Upper lobe of left lung (tissue), 4 donors: ENCODE measurements around the gene DENND1A.

Source experiments
- CTCF ChIP-seq, 6 experiments: fragments of 450-650 bp in 4 of 6; fragments of 200-600 bp in 2 of 6; sonication (generic) in 2 of 6; IDR thresholded peaks; one replicate each; pipeline ENCODE4 v1.5.1; 2016 to 2019; ENCODE audit warnings: antibody characterized with exemption in 6 of 6
- EP300 ChIP-seq, 4 donors: sonication (generic); formaldehyde crosslinking; IDR thresholded peaks; one replicate each; pipeline ENCODE4 v1.5.1; 2017; ENCODE audit warnings: antibody characterized with exemption in 4 of 4, control low read depth in 2 of 4
- POLR2A ChIP-seq, 4 donors: fragments of 450-650 bp; IDR thresholded peaks; one replicate each; pipeline ENCODE4 v1.5.1; 2016 to 2017; ENCODE audit warnings: antibody characterized with exemption in 4 of 4, mild to moderate bottlenecking in 2 of 4
- POLR2AphosphoS5 ChIP-seq, 2 donors: sonication (generic); formaldehyde crosslinking; IDR thresholded peaks; one replicate each; pipeline ENCODE4 v1.5.1; 2017; ENCODE audit warnings: antibody characterized with exemption in 2 of 2

- no peak for TF ChIP-seq CTCF (IDR thresholded peaks at IDR 0.05)
- TF ChIP-seq POLR2A (IDR thresholded peaks at IDR 0.05), result no peak
- no peak for TF ChIP-seq EP300 (IDR thresholded peaks at IDR 0.05)
- no peak for TF ChIP-seq POLR2AphosphoS5 (IDR thresholded peaks at IDR 0.05)
Measured at GRCh38 chr9:123959787-123960186, 29.9 kb upstream of the DENND1A start.
